Keratinocyte (primary cell): ENCODE results near the gene FAM209B.

Experiments used
- EZH2 ChIP-seq: IDR thresholded peaks from one replicate; pipeline ENCODE4 v1.6.1; 2012; ENCODE audit warnings: inconsistent platforms, mild to moderate bottlenecking, low read length, moderate library complexity
- TF ChIP-seq, protein P1 (sequence below), 3 experiments: IDR thresholded peaks in 1 of 3; conservative IDR thresholded peaks in 1 of 3; optimal IDR thresholded peaks in 1 of 3; 2 replicates in 2 of 3; 3 replicates in 1 of 3; pipeline versions ENCODE3 to v1.5.1; 2011; ENCODE audit warnings: low read length in 3 of 3, mild to moderate bottlenecking in 3 of 3, moderate library complexity in 2 of 3, control low read depth in 1 of 3, inconsistent platforms in 1 of 3; ENCODE audit not compliant: insufficient read depth in 2 of 3; ENCODE audit errors: extremely low read depth in 1 of 3

DNA sequence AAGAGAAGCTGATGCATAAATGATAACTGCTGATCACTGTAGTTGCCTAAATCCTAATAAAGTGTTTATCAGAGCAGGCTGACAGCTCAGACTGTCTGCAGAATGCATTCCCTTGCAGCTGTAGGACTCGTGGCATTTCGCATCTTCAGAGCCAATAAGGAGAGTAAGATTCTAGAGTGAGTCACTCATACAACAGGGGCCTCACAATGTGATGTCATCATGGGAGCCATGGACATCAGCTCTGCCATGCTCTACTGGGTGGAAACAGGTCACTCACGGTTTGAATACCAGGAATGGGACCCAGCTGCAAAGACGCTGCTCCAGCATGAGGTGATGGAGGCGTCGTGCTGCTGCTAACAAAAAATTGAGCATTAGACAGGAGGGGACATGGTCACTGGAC, 7.4 kb downstream of the FAM209B start:
- TF ChIP-seq, protein P1, sequence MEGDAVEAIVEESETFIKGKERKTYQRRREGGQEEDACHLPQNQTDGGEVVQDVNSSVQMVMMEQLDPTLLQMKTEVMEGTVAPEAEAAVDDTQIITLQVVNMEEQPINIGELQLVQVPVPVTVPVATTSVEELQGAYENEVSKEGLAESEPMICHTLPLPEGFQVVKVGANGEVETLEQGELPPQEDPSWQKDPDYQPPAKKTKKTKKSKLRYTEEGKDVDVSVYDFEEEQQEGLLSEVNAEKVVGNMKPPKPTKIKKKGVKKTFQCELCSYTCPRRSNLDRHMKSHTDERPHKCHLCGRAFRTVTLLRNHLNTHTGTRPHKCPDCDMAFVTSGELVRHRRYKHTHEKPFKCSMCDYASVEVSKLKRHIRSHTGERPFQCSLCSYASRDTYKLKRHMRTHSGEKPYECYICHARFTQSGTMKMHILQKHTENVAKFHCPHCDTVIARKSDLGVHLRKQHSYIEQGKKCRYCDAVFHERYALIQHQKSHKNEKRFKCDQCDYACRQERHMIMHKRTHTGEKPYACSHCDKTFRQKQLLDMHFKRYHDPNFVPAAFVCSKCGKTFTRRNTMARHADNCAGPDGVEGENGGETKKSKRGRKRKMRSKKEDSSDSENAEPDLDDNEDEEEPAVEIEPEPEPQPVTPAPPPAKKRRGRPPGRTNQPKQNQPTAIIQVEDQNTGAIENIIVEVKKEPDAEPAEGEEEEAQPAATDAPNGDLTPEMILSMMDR (optimal IDR thresholded peaks at IDR 0.05 in 1 of 3, IDR thresholded peaks at IDR 0.05 in 1 of 3, conservative IDR thresholded peaks at IDR 0.05 in 1 of 3; ENCODE audit: extremely low read depth in 1 of 3, insufficient read depth in 2 of 3, low read length in 3 of 3) = no peak
- no peak for TF ChIP-seq EZH2
